Effector CD4-positive, alpha-beta T cell (primary cell): ENCODE results near the gene ARHGAP35.
"Not testable (repeated sequence)": the region's sequence is repeated elsewhere in the genome, so short reads cannot be mapped to it uniquely, and the experiment has no call there.

ENCODE experiments used
- DNase-seq: peaks from one replicate; pipeline ENCODE4 v3.0.0-alpha.2; 2020

ARHGAP35 gene

GRCh38 chr19:46871173-46871572, 10.4 kb downstream of the ARHGAP35 start:
- DNase-seq, result not testable (repeated sequence)

GRCh38 chr19:46872967-46873366, 12.2 kb downstream of the ARHGAP35 start:
- no peak for DNase-seq

- no peak for DNase-seq
Observed at GRCh38 chr19:46875234-46875633, 14.4 kb downstream of the ARHGAP35 start.

- DNase-seq, result no peak
Observed at GRCh38 chr19:46875657-46876056, 14.9 kb downstream of the ARHGAP35 start.

- DNase-seq, result no peak
Observed at GRCh38 chr19:46878613-46879375, 18.0 kb downstream of the ARHGAP35 start.

GRCh38 chr19:46880431-46880830, 19.6 kb downstream of the ARHGAP35 start:
- no peak for DNase-seq

- no peak for DNase-seq
Observed at GRCh38 chr19:46881092-46881491, 20.3 kb downstream of the ARHGAP35 start.

GRCh38 chr19:46882034-46882433, 21.2 kb downstream of the ARHGAP35 start:
- DNase-seq, result no peak

- DNase-seq, result not testable (repeated sequence)
Observed at GRCh38 chr19:46882751-46883150, 22.0 kb downstream of the ARHGAP35 start.

GRCh38 chr19:46885411-46885810, 24.6 kb downstream of the ARHGAP35 start:
- no peak for DNase-seq

- no peak for DNase-seq
Observed at GRCh38 chr19:46886546-46887239, 25.9 kb downstream of the ARHGAP35 start.

GRCh38 chr19:46887240-46887782, 26.5 kb downstream of the ARHGAP35 start:
- DNase-seq, result no peak

- no peak for DNase-seq
Observed at GRCh38 chr19:46890423-46891170, 29.8 kb downstream of the ARHGAP35 start.

GRCh38 chr19:46892252-46893179, 31.7 kb downstream of the ARHGAP35 start:
- DNase-seq, result no peak

GRCh38 chr19:46896076-46896794, 35.4 kb downstream of the ARHGAP35 start:
- no peak for DNase-seq

- no peak for DNase-seq
Observed at GRCh38 chr19:46898731-46899130, 37.9 kb downstream of the ARHGAP35 start.

- DNase-seq, result no peak
Observed at GRCh38 chr19:46900341-46900740, 39.5 kb downstream of the ARHGAP35 start.

GRCh38 chr19:46901701-46902401, 41.1 kb downstream of the ARHGAP35 start:
- no peak for DNase-seq

- DNase-seq, result no peak
Observed at GRCh38 chr19:46902402-46902766, 41.6 kb downstream of the ARHGAP35 start.

GRCh38 chr19:46903458-46903857, 42.7 kb downstream of the ARHGAP35 start:
- DNase-seq, result no peak
